ENCODE results near the gene SMG7. TPM values are rescaled to one million over a fixed set of nuclear protein-coding genes. Genes with fewer than 3 reads are reported as not detected.

SMG7 gene
- total and polyA plus RNA-seq, 2 of the 4 experiments (the other 2 are of a cell fraction): 18.1 to 22.6 TPM

DNA sequence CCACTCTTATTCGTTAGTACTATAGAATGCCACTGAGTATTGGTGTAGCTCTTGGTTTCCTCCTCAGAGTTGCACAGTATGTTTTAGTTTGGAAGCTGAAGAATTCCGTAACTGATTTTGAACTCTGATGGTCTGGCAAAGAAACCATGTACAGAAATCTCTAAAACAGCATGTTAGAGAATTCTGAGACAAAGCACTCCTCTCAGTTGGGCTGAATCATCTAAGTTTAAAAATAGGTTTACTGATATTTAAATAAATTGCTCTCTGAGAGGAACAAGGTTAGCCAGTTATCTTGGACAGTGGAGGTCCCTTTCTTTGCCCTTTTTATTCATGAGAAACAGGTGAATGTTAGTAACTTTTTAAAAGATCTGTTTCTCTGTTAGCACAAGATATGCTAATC lies 74.1 kb downstream of the SMG7 start:
- H4K5ac ChIP-seq (ENCODE audit: low read depth, low read length): no peak overlapping the region
- in situ Hi-C loops (cut with MboI; ENCODE audit: low sequenced_read_pairs): no loop called here
- TF ChIP-seq, protein P1, sequence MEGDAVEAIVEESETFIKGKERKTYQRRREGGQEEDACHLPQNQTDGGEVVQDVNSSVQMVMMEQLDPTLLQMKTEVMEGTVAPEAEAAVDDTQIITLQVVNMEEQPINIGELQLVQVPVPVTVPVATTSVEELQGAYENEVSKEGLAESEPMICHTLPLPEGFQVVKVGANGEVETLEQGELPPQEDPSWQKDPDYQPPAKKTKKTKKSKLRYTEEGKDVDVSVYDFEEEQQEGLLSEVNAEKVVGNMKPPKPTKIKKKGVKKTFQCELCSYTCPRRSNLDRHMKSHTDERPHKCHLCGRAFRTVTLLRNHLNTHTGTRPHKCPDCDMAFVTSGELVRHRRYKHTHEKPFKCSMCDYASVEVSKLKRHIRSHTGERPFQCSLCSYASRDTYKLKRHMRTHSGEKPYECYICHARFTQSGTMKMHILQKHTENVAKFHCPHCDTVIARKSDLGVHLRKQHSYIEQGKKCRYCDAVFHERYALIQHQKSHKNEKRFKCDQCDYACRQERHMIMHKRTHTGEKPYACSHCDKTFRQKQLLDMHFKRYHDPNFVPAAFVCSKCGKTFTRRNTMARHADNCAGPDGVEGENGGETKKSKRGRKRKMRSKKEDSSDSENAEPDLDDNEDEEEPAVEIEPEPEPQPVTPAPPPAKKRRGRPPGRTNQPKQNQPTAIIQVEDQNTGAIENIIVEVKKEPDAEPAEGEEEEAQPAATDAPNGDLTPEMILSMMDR (conservative IDR thresholded peaks at IDR 0.05; ENCODE audit: low read depth, low read length): no peak
- TF ChIP-seq POLR2A (IDR thresholded peaks at IDR 0.05; ENCODE audit: low read depth, low read length) (no peak), FOS (IDR thresholded peaks at IDR 0.05; ENCODE audit: low read depth, low read length) (no peak), RAD21 (IDR thresholded peaks at IDR 0.05; ENCODE audit: low read length) (no peak), MAFK (IDR thresholded peaks at IDR 0.05; ENCODE audit: low read depth, low read length) (no peak), NFE2L2 (IDR thresholded peaks at IDR 0.05; ENCODE audit: low read depth, low read length) (no peak), MAZ (IDR thresholded peaks at IDR 0.05; ENCODE audit: borderline replicate concordance, low read depth, low read length) (no peak), SMC3 (IDR thresholded peaks at IDR 0.05; ENCODE audit: low read depth, low read length) (no peak), RCOR1 (IDR thresholded peaks at IDR 0.05; ENCODE audit: insufficient replicate concordance, low read length) (no peak), CEBPB (IDR thresholded peaks at IDR 0.05; ENCODE audit: low read depth, low read length) (no peak), BHLHE40 (IDR thresholded peaks at IDR 0.05; ENCODE audit: low read depth, low read length) (no peak), RFX5 (IDR thresholded peaks at IDR 0.05; ENCODE audit: low read depth, low read length) (no peak), MXI1 (IDR thresholded peaks at IDR 0.05; ENCODE audit: borderline replicate concordance, low read depth, low read length) (no peak), CHD1 (IDR thresholded peaks at IDR 0.05; ENCODE audit: low read depth, low read length) (no peak)
- TF ChIP-seq, protein P2, sequence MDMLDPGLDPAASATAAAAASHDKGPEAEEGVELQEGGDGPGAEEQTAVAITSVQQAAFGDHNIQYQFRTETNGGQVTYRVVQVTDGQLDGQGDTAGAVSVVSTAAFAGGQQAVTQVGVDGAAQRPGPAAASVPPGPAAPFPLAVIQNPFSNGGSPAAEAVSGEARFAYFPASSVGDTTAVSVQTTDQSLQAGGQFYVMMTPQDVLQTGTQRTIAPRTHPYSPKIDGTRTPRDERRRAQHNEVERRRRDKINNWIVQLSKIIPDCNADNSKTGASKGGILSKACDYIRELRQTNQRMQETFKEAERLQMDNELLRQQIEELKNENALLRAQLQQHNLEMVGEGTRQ (IDR thresholded peaks at IDR 0.05; ENCODE audit: low read depth, low read length): no peak
- TF ChIP-seq, protein P3, sequence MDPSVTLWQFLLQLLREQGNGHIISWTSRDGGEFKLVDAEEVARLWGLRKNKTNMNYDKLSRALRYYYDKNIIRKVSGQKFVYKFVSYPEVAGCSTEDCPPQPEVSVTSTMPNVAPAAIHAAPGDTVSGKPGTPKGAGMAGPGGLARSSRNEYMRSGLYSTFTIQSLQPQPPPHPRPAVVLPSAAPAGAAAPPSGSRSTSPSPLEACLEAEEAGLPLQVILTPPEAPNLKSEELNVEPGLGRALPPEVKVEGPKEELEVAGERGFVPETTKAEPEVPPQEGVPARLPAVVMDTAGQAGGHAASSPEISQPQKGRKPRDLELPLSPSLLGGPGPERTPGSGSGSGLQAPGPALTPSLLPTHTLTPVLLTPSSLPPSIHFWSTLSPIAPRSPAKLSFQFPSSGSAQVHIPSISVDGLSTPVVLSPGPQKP (IDR thresholded peaks at IDR 0.05; ENCODE audit: borderline replicate concordance, low read depth, low read length): no peak
- peaks cover 32% of the 10 kb centered on the region for H3K36me3 ChIP-seq (ENCODE audit: control insufficient read depth, insufficient read depth, low read length)
- CTCF ChIA-PET: no interaction called here
- no peak overlapping the region for H4K8ac ChIP-seq (ENCODE audit: low read depth in 2 of 2, low read length in 2 of 2)
- no peak overlapping the region for H3K4me2 ChIP-seq (ENCODE audit: low read depth, low read length)
- POLR2A ChIA-PET (ENCODE audit: unreplicated experiment): no interaction called here
- ATAC-seq (ENCODE audit: low read depth): no peak
- no peak overlapping the region for H2BK120ac ChIP-seq (ENCODE audit: low read depth, low read length)
- no peaks in the 10 kb centered on the region for H3K27me3 ChIP-seq (ENCODE audit: control insufficient read depth, insufficient read depth, low read length)
- no peaks in the 10 kb centered on the region; a peak in 1 of 4 replicates for H3K79me1 ChIP-seq (ENCODE audit: low read depth in 1 of 2, low read length in 2 of 2)
- H2BK5ac ChIP-seq (ENCODE audit: low read depth, low read length, poor library complexity, severe bottlenecking): no peak overlapping the region
- H3K9me3 ChIP-seq (ENCODE audit: control insufficient read depth, insufficient read depth, low read length): no peaks in the 10 kb centered on the region
- no peak overlapping the region for H3K27ac ChIP-seq (ENCODE audit: insufficient read depth, low read length)
- H2BK15ac ChIP-seq (ENCODE audit: low read depth, low read length): no peak overlapping the region
- H4K91ac ChIP-seq (ENCODE audit: insufficient read depth, low read depth, low read length): no peak overlapping the region
- no TSS peak for BruUV-seq (replicated peaks)
- DNase-seq: no peak
- no peak overlapping the region for H3K4me3 ChIP-seq (ENCODE audit: insufficient read depth, low read depth, low read length)
- H2AK5ac ChIP-seq (ENCODE audit: low read depth, low read length): no peak overlapping the region
- no peaks in the 10 kb centered on the region for H3K9me1 ChIP-seq (ENCODE audit: insufficient read depth, low read length)
- dilution Hi-C loops (cut with HindIII; ENCODE audit: low sequenced_read_pairs, unreplicated experiment): no loop called here
- H3K4ac ChIP-seq (ENCODE audit: low read depth, low read length): no peak overlapping the region
- H3K23ac ChIP-seq (ENCODE audit: low read depth, low read length): no peak overlapping the region
- no peak overlapping the region for H3K9ac ChIP-seq (ENCODE audit: low read depth, low read length)
- no peak overlapping the region for H3K18ac ChIP-seq (ENCODE audit: low read depth, low read length)
- no peaks in the 10 kb centered on the region for H4K20me1 ChIP-seq (ENCODE audit: insufficient read depth, low read length)
- no peaks in the 10 kb centered on the region; the same call in 1 of the 2 replicates for H3K4me1 ChIP-seq (ENCODE audit: control insufficient read depth, insufficient read depth, low read length)
- intact Hi-C loops (cut with micrococcal nuclease): no loop called here
- H2AK9ac ChIP-seq (replicated peaks; ENCODE audit: low read depth, low read length, poor library complexity): no peak overlapping the region
- no peak overlapping the region for H2AFZ ChIP-seq (replicated peaks; ENCODE audit: low read length, poor library complexity)
- H3K14ac ChIP-seq (replicated peaks; ENCODE audit: low read depth, low read length): no peak overlapping the region
- no peak overlapping the region for H3K56ac ChIP-seq (ENCODE audit: extremely low read depth, insufficient read depth, low read length)
- WGBS, 2 experiments (ENCODE audit: extremely low coverage in 2 of 2, insufficient read length in 1 of 2): no CpG with 5 or more reads among the region's 2 CpGs
- no peak overlapping the region for H2BK20ac ChIP-seq (ENCODE audit: low read depth, low read length)

Data from IMR-90 (cell line).